ENCODE measurements around the gene MTERF2. TPM values are rescaled to one million over a fixed set of nuclear protein-coding genes. Genes with fewer than 3 reads are reported as not detected.

Gene MTERF2
- total and polyA plus RNA-seq, 2 donors (not counting 1 experiment from before 2014, with no cell fraction given): 6.3 to 7.3 TPM

DNA sequence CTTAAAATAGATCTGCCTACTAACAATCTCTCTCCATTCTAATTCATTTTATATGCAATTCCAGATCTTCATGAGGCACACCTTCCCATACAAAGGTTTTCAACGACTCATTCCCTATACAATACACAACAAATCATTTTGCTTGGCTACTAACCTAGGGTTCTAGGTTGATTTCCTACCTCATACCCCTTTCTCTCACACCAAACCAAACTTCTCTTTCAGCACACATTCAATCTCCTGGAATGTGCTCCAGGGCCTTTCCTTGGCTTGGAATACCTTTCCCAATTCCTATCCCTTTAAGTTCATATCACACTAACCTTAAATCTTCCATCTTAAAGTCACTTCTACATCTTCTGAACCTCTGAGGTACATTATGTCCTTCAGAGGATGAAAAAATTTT lies 38.7 kb upstream of the MTERF2 start:
- Histone ChIP-seq H3K9me3 (ENCODE audit: control insufficient read depth, insufficient read depth, low read depth, low read length) (no peaks in the 10 kb centered on the region), H3K4me2 (ENCODE audit: extremely low read depth, insufficient read depth, low read length) (no peak overlapping the region), H3K79me2 (ENCODE audit: control insufficient read depth, insufficient read depth, low read length) (no peaks in the 10 kb centered on the region), H2AFZ (ENCODE audit: low read length) (no peak overlapping the region), H3K27me3 (ENCODE audit: control insufficient read depth, insufficient read depth, low read length) (no peaks in the 10 kb centered on the region), H4K20me1 (ENCODE audit: control insufficient read depth, extremely low read depth, insufficient read depth, low read length) (no peaks in the 10 kb centered on the region), H3K27ac (ENCODE audit: insufficient read depth, low read length) (no peak overlapping the region), H3K4me3 (replicated peaks in 1 of 4; ENCODE audit: control extremely low read depth in 1 of 4, insufficient read depth in 1 of 4, low read depth in 3 of 4, low read length in 4 of 4) (no peak overlapping the region), H3K9ac (ENCODE audit: insufficient read depth, low read length) (no peak overlapping the region), H3K4me1 (ENCODE audit: control insufficient read depth, extremely low read depth, insufficient read depth, low read length) (peaks cover 5% of the 10 kb centered on the region), H3K36me3 (ENCODE audit: control insufficient read depth, insufficient read depth, low read length) (no peaks in the 10 kb centered on the region)
- no peak for DNase-seq (ENCODE audit: low read depth in 2 of 2)
- no peak for TF ChIP-seq EZH2 (IDR thresholded peaks at IDR 0.05; ENCODE audit: low read length, missing control alignments)
- TF ChIP-seq, protein P1, sequence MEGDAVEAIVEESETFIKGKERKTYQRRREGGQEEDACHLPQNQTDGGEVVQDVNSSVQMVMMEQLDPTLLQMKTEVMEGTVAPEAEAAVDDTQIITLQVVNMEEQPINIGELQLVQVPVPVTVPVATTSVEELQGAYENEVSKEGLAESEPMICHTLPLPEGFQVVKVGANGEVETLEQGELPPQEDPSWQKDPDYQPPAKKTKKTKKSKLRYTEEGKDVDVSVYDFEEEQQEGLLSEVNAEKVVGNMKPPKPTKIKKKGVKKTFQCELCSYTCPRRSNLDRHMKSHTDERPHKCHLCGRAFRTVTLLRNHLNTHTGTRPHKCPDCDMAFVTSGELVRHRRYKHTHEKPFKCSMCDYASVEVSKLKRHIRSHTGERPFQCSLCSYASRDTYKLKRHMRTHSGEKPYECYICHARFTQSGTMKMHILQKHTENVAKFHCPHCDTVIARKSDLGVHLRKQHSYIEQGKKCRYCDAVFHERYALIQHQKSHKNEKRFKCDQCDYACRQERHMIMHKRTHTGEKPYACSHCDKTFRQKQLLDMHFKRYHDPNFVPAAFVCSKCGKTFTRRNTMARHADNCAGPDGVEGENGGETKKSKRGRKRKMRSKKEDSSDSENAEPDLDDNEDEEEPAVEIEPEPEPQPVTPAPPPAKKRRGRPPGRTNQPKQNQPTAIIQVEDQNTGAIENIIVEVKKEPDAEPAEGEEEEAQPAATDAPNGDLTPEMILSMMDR (conservative IDR thresholded peaks at IDR 0.05 in 1 of 2, IDR thresholded peaks at IDR 0.05 in 1 of 2; ENCODE audit: low read depth in 1 of 2, low read length in 2 of 2): no peak

DNA sequence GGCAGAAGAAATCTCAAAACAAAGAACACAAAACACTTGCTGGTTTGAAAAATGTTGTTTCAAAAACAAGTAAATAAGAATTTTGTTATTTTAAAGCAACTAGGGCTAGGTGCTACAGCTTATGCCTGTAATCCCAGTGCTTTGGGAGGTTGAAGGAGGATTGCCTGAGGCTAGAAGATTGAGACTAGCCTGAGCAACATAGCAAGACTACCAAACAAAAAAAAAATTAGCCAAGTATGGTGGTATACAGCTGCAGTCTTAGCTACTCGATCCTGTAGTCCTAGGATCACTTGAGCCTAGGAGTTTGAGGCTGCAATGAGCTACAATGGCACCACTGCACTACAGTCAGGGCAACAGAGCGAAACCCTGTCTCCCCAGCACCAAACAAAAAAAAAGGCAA lies 32.6 kb upstream of the MTERF2 start:
- Histone ChIP-seq H3K36me3 (ENCODE audit: control insufficient read depth, insufficient read depth, low read length) (no peaks in the 10 kb centered on the region), H3K27ac (ENCODE audit: insufficient read depth, low read length) (no peak overlapping the region), H3K79me2 (ENCODE audit: control insufficient read depth, insufficient read depth, low read length) (no peaks in the 10 kb centered on the region), H3K4me3 (replicated peaks in 1 of 4; ENCODE audit: control extremely low read depth in 1 of 4, insufficient read depth in 1 of 4, low read depth in 3 of 4, low read length in 4 of 4) (no peak overlapping the region), H3K4me1 (ENCODE audit: control insufficient read depth, extremely low read depth, insufficient read depth, low read length) (no peaks in the 10 kb centered on the region), H3K9ac (ENCODE audit: insufficient read depth, low read length) (no peak overlapping the region), H4K20me1 (ENCODE audit: control insufficient read depth, extremely low read depth, insufficient read depth, low read length) (no peaks in the 10 kb centered on the region), H2AFZ (ENCODE audit: low read length) (no peak overlapping the region), H3K27me3 (ENCODE audit: control insufficient read depth, insufficient read depth, low read length) (no peaks in the 10 kb centered on the region), H3K4me2 (ENCODE audit: extremely low read depth, insufficient read depth, low read length) (no peak overlapping the region), H3K9me3 (ENCODE audit: control insufficient read depth, insufficient read depth, low read depth, low read length) (no peaks in the 10 kb centered on the region)
- TF ChIP-seq, protein P1 (conservative IDR thresholded peaks at IDR 0.05 in 1 of 2, IDR thresholded peaks at IDR 0.05 in 1 of 2; ENCODE audit: low read depth in 1 of 2, low read length in 2 of 2): no peak
- no peak for TF ChIP-seq EZH2 (IDR thresholded peaks at IDR 0.05; ENCODE audit: low read length, missing control alignments)
- DNase-seq (ENCODE audit: low read depth in 2 of 2): no peak

DNA sequence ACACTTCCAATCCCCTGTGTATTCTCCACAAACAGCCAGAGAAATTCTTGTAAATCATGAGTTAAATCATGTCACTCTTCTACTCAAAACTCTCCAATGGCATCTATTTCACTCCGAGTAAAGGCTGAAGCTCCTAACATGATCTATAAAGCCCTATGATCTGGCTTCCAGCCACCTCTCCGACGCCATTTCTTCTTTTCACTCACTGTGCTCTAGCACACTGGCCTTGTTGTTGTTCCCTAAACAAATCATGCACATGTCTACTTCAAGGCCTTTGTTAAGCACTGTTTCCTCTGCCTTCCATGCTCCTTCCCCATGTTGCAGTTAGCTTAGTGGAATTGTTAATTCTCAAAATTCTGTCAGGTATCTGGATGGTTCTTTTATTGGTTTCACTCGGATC lies 30.1 kb upstream of the MTERF2 start:
- Histone ChIP-seq H2AFZ (ENCODE audit: low read length) (no peak overlapping the region), H3K4me2 (ENCODE audit: extremely low read depth, insufficient read depth, low read length) (no peak overlapping the region), H3K4me3 (replicated peaks in 1 of 4; ENCODE audit: control extremely low read depth in 1 of 4, insufficient read depth in 1 of 4, low read depth in 3 of 4, low read length in 4 of 4) (no peak overlapping the region), H3K27ac (ENCODE audit: insufficient read depth, low read length) (no peak overlapping the region), H3K9me3 (ENCODE audit: control insufficient read depth, insufficient read depth, low read depth, low read length) (no peaks in the 10 kb centered on the region), H3K36me3 (ENCODE audit: control insufficient read depth, insufficient read depth, low read length) (no peaks in the 10 kb centered on the region), H3K9ac (ENCODE audit: insufficient read depth, low read length) (no peak overlapping the region), H3K4me1 (ENCODE audit: control insufficient read depth, extremely low read depth, insufficient read depth, low read length) (no peaks in the 10 kb centered on the region), H4K20me1 (ENCODE audit: control insufficient read depth, extremely low read depth, insufficient read depth, low read length) (no peaks in the 10 kb centered on the region), H3K27me3 (ENCODE audit: control insufficient read depth, insufficient read depth, low read length) (no peaks in the 10 kb centered on the region), H3K79me2 (ENCODE audit: control insufficient read depth, insufficient read depth, low read length) (no peaks in the 10 kb centered on the region)
- DNase-seq (ENCODE audit: low read depth in 2 of 2): no peak
- TF ChIP-seq, protein P1 (conservative IDR thresholded peaks at IDR 0.05 in 1 of 2, IDR thresholded peaks at IDR 0.05 in 1 of 2; ENCODE audit: low read depth in 1 of 2, low read length in 2 of 2): no peak
- TF ChIP-seq EZH2 (IDR thresholded peaks at IDR 0.05; ENCODE audit: low read length, missing control alignments): no peak
